ENCODE measurements around the gene PAM16. TPM values are rescaled to one million over a fixed set of nuclear protein-coding genes. Genes with fewer than 3 reads are reported as not detected.

Gene PAM16
- total and polyA plus RNA-seq, 4 donors: 14.0 to 70.5 (median 29.6) TPM

GRCh38 chr16:4337540-4338088, 13.5 kb downstream of the PAM16 start:
- WGBS: 91% methylated on average over 12 of the region's 12 CpGs
- DNase-seq (ENCODE audit: low spot score): no peak
- Histone ChIP-seq H3K27me3 (ENCODE audit: control insufficient read depth in 4 of 4, insufficient read depth in 4 of 4, low read length in 3 of 4) (no peaks in the 10 kb centered on the region), H3K4me3 (ENCODE audit: low read depth in 1 of 3, low read length in 3 of 3) (no peak overlapping the region), H3K4me1 (ENCODE audit: control insufficient read depth in 4 of 4, insufficient read depth in 4 of 4, low read length in 3 of 4) (no peaks in the 10 kb centered on the region), H3K9me3 (ENCODE audit: control insufficient read depth in 4 of 4, low read length in 3 of 4) (no peaks in the 10 kb centered on the region), H3K9ac (ENCODE audit: low read depth in 1 of 2, low read length in 2 of 2) (no peak overlapping the region), H3K36me3 (ENCODE audit: control insufficient read depth in 4 of 4, insufficient read depth in 3 of 4, low read depth in 1 of 4, low read length in 3 of 4) (peaks cover 0 to 19% (median 12%) of the 10 kb centered on the region in 4 donors), H3K27ac (ENCODE audit: low read depth in 1 of 2, low read length in 2 of 2) (no peak overlapping the region)
- TF ChIP-seq YY1 (IDR thresholded peaks at IDR 0.05) (no peak), TAF1 (conservative IDR thresholded peaks at IDR 0.05) (no peak), FOXA1 (IDR thresholded peaks at IDR 0.05) (no peak), ATF3 (IDR thresholded peaks at IDR 0.05) (no peak), NR2F2 (IDR thresholded peaks at IDR 0.05) (no peak), ZBTB33 (IDR thresholded peaks at IDR 0.05) (no peak), RAD21 (IDR thresholded peaks at IDR 0.05) (no peak), RXRA (IDR thresholded peaks at IDR 0.05) (no peak)

- Histone ChIP-seq H3K36me3 (ENCODE audit: control insufficient read depth in 4 of 4, insufficient read depth in 3 of 4, low read depth in 1 of 4, low read length in 3 of 4) (peaks cover 0 to 19% (median 12%) of the 10 kb centered on the region in 4 donors), H3K4me1 (ENCODE audit: control insufficient read depth in 4 of 4, insufficient read depth in 4 of 4, low read length in 3 of 4) (no peaks in the 10 kb centered on the region), H3K9me3 (ENCODE audit: control insufficient read depth in 4 of 4, low read length in 3 of 4) (no peaks in the 10 kb centered on the region), H3K27ac (ENCODE audit: low read depth in 1 of 2, low read length in 2 of 2) (no peak overlapping the region), H3K9ac (ENCODE audit: low read depth in 1 of 2, low read length in 2 of 2) (no peak overlapping the region), H3K27me3 (ENCODE audit: control insufficient read depth in 4 of 4, insufficient read depth in 4 of 4, low read length in 3 of 4) (no peaks in the 10 kb centered on the region), H3K4me3 (ENCODE audit: low read depth in 1 of 3, low read length in 3 of 3) (no peak overlapping the region)
- WGBS: 93% methylated on average over 41 of the region's 41 CpGs
- TF ChIP-seq RXRA (IDR thresholded peaks at IDR 0.05) (no peak), HNF4A (conservative IDR thresholded peaks at IDR 0.05) (no peak), ZBTB33 (IDR thresholded peaks at IDR 0.05) (no peak), SP1 (IDR thresholded peaks at IDR 0.05) (no peak), YY1 (IDR thresholded peaks at IDR 0.05) (no peak), HNF4G (IDR thresholded peaks at IDR 0.05) (no peak), TAF1 (conservative IDR thresholded peaks at IDR 0.05) (no peak), FOXA2 (IDR thresholded peaks at IDR 0.05) (no peak), EGR1 (IDR thresholded peaks at IDR 0.05; ENCODE audit: low read depth in 2 of 2) (no peak), ATF3 (IDR thresholded peaks at IDR 0.05) (no peak), GABPA (IDR thresholded peaks at IDR 0.05 in 1 of 2, conservative IDR thresholded peaks at IDR 0.05 in 1 of 2) (no peak), REST (IDR thresholded peaks at IDR 0.05) (no peak), RAD21 (IDR thresholded peaks at IDR 0.05) (no peak), FOXA1 (IDR thresholded peaks at IDR 0.05) (no peak), NR2F2 (IDR thresholded peaks at IDR 0.05) (no peak), JUND (IDR thresholded peaks at IDR 0.05) (no peak)
- TF ChIP-seq, protein P1, sequence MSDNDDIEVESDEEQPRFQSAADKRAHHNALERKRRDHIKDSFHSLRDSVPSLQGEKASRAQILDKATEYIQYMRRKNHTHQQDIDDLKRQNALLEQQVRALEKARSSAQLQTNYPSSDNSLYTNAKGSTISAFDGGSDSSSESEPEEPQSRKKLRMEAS (IDR thresholded peaks at IDR 0.05): no peak
- TF ChIP-seq, protein P2, sequence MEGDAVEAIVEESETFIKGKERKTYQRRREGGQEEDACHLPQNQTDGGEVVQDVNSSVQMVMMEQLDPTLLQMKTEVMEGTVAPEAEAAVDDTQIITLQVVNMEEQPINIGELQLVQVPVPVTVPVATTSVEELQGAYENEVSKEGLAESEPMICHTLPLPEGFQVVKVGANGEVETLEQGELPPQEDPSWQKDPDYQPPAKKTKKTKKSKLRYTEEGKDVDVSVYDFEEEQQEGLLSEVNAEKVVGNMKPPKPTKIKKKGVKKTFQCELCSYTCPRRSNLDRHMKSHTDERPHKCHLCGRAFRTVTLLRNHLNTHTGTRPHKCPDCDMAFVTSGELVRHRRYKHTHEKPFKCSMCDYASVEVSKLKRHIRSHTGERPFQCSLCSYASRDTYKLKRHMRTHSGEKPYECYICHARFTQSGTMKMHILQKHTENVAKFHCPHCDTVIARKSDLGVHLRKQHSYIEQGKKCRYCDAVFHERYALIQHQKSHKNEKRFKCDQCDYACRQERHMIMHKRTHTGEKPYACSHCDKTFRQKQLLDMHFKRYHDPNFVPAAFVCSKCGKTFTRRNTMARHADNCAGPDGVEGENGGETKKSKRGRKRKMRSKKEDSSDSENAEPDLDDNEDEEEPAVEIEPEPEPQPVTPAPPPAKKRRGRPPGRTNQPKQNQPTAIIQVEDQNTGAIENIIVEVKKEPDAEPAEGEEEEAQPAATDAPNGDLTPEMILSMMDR (IDR thresholded peaks at IDR 0.05; ENCODE audit: low read depth, low read length, missing input control): no peak
- no peak for DNase-seq (ENCODE audit: low spot score)
Measured at GRCh38 chr16:4336701-4337539, 14.2 kb downstream of the PAM16 start.
